ENCODE measurements around the gene MAPK1IP1L.

DNA sequence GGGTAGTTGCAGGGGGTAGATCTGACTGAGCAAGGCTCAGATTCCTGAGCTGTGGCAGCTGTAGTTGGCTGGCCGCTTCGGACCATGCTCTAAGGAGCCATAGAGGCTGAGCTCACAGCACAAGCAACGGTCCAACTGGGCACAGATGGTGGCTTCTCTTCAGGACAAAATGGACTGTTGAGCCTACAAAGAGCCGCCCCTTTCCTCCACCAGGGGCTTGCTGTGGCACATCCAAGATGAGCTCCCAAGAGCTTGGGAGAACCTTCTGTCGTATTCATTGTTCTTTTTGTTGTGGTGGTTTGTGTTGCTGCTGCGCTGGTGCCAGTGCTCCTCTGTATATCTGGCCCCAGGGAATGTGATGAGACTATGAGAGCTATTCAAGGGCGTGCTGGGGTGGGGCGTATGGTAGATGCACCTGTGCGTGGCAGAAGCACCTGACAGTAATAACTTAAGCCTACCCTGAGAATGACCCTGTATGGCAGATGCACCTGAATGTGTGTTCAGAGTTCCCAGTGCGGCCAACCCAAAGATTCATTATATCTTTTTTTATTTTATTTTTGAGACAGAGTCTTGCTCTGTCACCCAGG is 59.8 kb downstream of the MAPK1IP1L start:
- no peak for TF ChIP-seq CTCF (IDR thresholded peaks at IDR 0.05)
- TF ChIP-seq EZH2 (IDR thresholded peaks at IDR 0.05; ENCODE audit: borderline replicate concordance, insufficient read depth, low read depth, low read length, poor library complexity, severe bottlenecking), result no peak
